Neutrophil (primary cell): ENCODE results near the gene NPEPL1.
"Not testable (repeated sequence)": the region's sequence is repeated elsewhere in the genome, so short reads cannot be mapped to it uniquely, and the experiment has no call there.

Source experiments
- H3K27ac ChIP-seq: fragments of 200-600 bp; sonication (generic); 2 replicates; pipeline ENCODE4 v1.5.1; 2016; ENCODE audit warnings: mild to moderate bottlenecking, moderate library complexity
- H3K27me3 ChIP-seq: fragments of 200-600 bp; sonication (generic); 2 replicates; pipeline ENCODE4 v1.6.0; 2016; ENCODE audit warnings: mild to moderate bottlenecking
- H3K36me3 ChIP-seq: fragments of 200-600 bp; sonication (generic); 2 replicates; pipeline ENCODE4 v1.5.1; 2017
- H3K4me1 ChIP-seq, 2 experiments: fragments of 200-600 bp in 1 of 2; sonication (generic) in 1 of 2; 1 replicate in 1 of 2; 2 replicates in 1 of 2; pipeline versions ENCODE4 v1.5.1 to v1.6.1; 2013 to 2016; ENCODE audit warnings: low read depth in 1 of 2, low read length in 1 of 2, mild to moderate bottlenecking in 1 of 2, moderate library complexity in 1 of 2; ENCODE audit not compliant: control insufficient read depth in 1 of 2, insufficient read depth in 1 of 2
- H3K4me3 ChIP-seq, 2 experiments: fragments of 200-600 bp in 1 of 2; sonication (generic) in 1 of 2; 1 replicate in 1 of 2; 2 replicates in 1 of 2; pipeline ENCODE4 v1.5.1; 2013 to 2016; ENCODE audit warnings: low read depth in 1 of 2, low read length in 1 of 2, mild to moderate bottlenecking in 1 of 2, moderate library complexity in 1 of 2
- H3K9me3 ChIP-seq: fragments of 200-600 bp; sonication (generic); 2 replicates; pipeline ENCODE4 v1.5.1; 2016
- CTCF ChIP-seq: fragments of 200-600 bp; sonication (generic); IDR thresholded peaks from 2 replicates; pipeline ENCODE4 v1.5.1; 2016; ENCODE audit warnings: antibody characterized with exemption

Gene NPEPL1

DNA sequence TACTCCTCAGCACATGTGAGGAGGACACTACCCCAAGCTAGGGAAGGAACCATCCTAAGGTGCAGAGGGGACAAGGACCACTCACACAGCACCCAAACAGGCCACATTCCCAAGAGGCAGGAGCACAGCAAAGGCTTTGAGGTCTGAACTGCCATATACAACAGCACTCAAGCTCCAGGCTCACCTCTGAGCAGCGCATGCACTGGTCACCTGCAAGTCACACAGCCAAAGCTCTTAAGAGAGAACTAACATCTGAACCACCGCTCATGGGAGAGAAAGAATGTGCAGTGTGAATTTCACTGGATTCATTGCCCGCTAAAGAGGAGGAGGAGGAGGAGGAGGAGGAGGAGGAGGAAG, 31.0 kb downstream of the NPEPL1 start:
- H3K27ac ChIP-seq = no peak overlapping the region
- no peaks in the 10 kb centered on the region for H3K36me3 ChIP-seq
- no peak for TF ChIP-seq CTCF
- no peaks in the 10 kb centered on the region for H3K9me3 ChIP-seq
- no peaks in the 10 kb centered on the region for H3K4me1 ChIP-seq
- no peak overlapping the region for H3K4me3 ChIP-seq
- H3K27me3 ChIP-seq = peaks cover 35% of the 10 kb centered on the region

DNA sequence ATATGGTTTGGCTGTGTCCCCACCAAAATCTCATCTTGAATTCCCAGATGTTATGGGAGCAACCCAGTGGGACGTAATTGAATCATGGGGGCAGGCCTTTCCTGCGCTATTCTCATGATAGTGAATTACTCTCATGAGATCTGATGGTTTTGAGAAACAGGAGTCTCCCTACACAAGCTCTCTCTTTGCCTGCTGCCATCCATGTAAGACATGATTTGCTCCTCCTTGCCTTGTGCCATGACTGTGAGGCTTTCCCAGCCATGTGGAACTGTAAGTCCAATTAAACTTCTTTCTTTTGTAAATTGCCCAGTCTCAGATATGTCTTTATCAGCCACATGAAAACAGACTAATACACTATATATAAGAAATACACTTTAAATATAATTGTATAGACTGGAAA, 33.6 kb downstream of the NPEPL1 start:
- not testable (repeated sequence) for H3K27ac ChIP-seq, H3K4me3 ChIP-seq, H3K4me1 ChIP-seq, H3K9me3 ChIP-seq, H3K36me3 ChIP-seq
- H3K27me3 ChIP-seq = peaks cover 45% of the 10 kb centered on the region

DNA sequence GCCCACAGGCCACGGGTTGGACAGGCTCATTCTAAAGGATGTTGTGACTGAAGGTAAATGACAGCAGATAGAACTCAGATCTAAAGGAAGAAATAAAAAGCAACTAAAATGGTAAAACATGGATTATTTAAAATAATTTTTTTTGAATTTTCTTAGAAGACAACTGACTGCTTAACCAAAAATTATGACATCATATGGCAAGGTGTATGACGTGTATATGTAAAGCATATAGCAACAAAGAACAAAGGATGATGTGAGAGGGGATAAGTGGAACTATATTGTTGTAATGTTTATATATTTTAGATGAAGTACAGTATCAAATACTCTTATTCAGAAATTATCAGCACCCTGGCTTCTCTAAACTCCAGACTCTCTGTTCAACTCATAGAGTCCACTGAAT, 38.6 kb downstream of the NPEPL1 start:
- Histone ChIP-seq H3K27ac (no peak overlapping the region), H3K4me3 (no peak overlapping the region), H3K36me3 (no peaks in the 10 kb centered on the region), H3K27me3 (peaks cover 62% of the 10 kb centered on the region), H3K4me1 (no peaks in the 10 kb centered on the region), H3K9me3 (no peaks in the 10 kb centered on the region)
- no peak for TF ChIP-seq CTCF

- TF ChIP-seq CTCF = no peak
- Histone ChIP-seq H3K27me3 (peaks cover 89% of the 10 kb centered on the region), H3K4me3 (no peak overlapping the region), H3K9me3 (no peaks in the 10 kb centered on the region), H3K27ac (no peak overlapping the region), H3K4me1 (no peaks in the 10 kb centered on the region), H3K36me3 (no peaks in the 10 kb centered on the region)
Measured at GRCh38 chr20:58737198-58737597, 44.6 kb downstream of the NPEPL1 start.

DNA sequence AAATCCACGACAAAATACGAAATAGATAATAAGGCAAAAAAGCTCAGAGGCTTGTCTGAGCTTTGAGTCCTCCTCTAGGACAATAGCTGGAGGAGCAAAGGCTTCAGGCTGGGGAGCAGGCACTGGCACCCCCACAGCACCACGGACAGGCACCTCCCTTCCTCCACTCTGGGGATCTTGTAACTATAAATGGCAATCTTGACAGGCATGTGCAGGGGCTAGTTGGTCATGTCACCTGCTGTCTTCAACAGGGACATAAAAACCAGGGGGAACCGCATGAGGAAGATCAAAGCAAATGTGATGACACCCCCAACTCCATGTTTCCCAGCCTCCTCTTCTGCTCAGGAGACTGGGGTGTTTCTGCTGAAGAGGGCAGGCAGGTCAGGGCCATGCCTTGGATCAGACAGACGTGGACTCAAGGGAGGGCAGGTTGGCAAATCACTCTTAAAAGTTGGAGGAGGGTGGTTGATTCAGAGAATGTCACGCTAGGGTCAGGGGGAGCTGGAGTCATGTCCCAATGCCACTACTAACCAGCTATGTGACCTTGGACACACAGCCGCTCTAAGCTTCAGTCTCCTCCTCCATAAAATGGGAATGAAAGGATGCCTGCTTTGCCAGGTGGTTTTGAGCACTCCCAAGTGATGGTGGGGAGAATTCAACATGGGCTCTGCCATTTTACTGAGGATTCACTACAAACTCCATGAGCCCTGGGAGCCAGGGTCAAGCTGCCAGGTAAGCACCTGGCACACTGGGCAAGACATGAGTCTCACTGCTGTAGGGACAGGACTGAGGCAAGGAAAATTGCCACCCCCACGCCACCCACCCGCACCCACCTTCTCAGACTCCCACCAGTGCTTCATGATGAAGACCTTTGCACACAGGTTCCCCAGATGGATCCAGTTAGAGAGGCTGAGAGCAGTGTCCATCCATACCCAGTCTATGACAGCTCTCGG, 48.0 kb downstream of the NPEPL1 start:
- Histone ChIP-seq H3K4me1 (no peaks in the 10 kb centered on the region), H3K4me3 (no peak overlapping the region), H3K36me3 (no peaks in the 10 kb centered on the region), H3K27me3 (peaks cover 68% of the 10 kb centered on the region), H3K27ac (no peak overlapping the region), H3K9me3 (no peaks in the 10 kb centered on the region)
- no peak for TF ChIP-seq CTCF

- H3K4me1 ChIP-seq = no peaks in the 10 kb centered on the region
- TF ChIP-seq CTCF = no peak
- H3K27ac ChIP-seq = no peak overlapping the region
- H3K36me3 ChIP-seq = no peaks in the 10 kb centered on the region
- no peaks in the 10 kb centered on the region for H3K9me3 ChIP-seq
- H3K27me3 ChIP-seq = peaks cover 67% of the 10 kb centered on the region
- no peak overlapping the region for H3K4me3 ChIP-seq
Measured at GRCh38 chr20:58741384-58741783, 48.8 kb downstream of the NPEPL1 start.
